BLaER1 treated with 17β-estradiol and CSF1 and Interleukin-3, amounts not matched to agents 10 nM and 100 nM (cell line): ENCODE results near the gene AFF3.
"Not testable (repeated sequence)": the region's sequence is repeated elsewhere in the genome, so short reads cannot be mapped to it uniquely, and the experiment has no call there.

Experiments used
- H3K27ac ChIP-seq, 11 experiments: shearing (Covaris generic); formaldehyde crosslinking; 2 replicates each; pipeline ENCODE4 v1.8.1; 2022
- H3K27me3 ChIP-seq, 11 experiments: shearing (Covaris generic); formaldehyde crosslinking; 2 replicates each; pipeline ENCODE4 v1.8.1; 2022
- H3K36me3 ChIP-seq, 11 experiments: shearing (Covaris generic); formaldehyde crosslinking; 2 replicates each; pipeline ENCODE4 v1.8.1; 2022
- H3K4me1 ChIP-seq, 10 experiments: shearing (Covaris generic); formaldehyde crosslinking; 2 replicates each; pipeline ENCODE4 v1.8.1; 2022
- H3K4me2 ChIP-seq, 11 experiments: shearing (Covaris generic); formaldehyde crosslinking; 2 replicates each; pipeline ENCODE4 v1.8.1; 2022
- H3K4me3 ChIP-seq, 10 experiments: shearing (Covaris generic); formaldehyde crosslinking; 2 replicates each; pipeline ENCODE4 v1.8.1; 2022
- H3K9ac ChIP-seq, 11 experiments: shearing (Covaris generic); formaldehyde crosslinking; 2 replicates each; pipeline ENCODE4 v1.8.1; 2022
- H3K9me3 ChIP-seq, 11 experiments: shearing (Covaris generic); formaldehyde crosslinking; replicated peaks in 1 of 11; 2 replicates each; pipeline ENCODE4 v1.8.1; 2022
- H4K20me1 ChIP-seq, 11 experiments: shearing (Covaris generic); formaldehyde crosslinking; 2 replicates each; pipeline ENCODE4 v1.8.1; 2022
- Cebpa-rat ChIP-seq, 11 experiments: shearing (Covaris generic); IDR thresholded peaks; 2 replicates each; pipeline ENCODE4 v1.8.1; 2022

Gene AFF3

DNA sequence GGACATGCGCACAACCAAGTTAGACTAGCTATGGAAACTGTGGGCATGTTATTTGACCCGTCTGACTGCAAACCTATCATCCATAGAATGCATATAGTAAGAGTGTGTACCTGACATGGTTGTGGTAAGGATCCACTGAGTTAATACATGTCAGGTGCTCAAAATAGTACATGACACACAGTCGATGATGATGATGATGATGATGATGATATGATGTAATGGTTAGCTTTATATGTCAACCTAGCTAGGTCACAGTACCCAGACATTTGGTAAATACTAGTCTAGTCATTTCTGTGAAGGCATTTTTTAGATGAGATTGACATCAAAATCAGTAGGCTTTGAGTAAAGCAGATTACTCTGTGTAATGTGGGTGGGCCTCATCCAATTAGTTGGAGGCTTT is 204.1 kb downstream of the AFF3 start:
- TF ChIP-seq Cebpa-rat (IDR thresholded peaks at IDR 0.05): no peak

DNA sequence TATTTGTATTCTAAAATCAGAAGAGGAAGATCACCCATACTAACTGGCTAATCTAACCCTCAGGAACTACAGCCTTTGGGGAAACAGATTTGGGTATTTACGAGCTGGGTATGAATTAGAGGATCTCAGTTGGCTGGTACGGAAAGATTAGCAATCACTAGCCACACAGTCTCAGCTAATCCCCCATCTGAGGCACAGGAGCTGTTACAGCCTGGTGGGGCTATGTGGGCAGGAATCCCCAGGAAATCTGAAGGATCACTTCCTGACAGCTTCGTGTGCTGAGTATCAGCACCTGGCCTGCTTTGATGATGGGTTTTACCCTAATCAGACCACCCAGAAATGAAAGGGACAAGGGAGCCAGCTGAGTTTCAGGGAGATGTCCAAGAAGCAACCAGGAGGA is 206.3 kb downstream of the AFF3 start:
- peaks cover 3 to 92% (median 56%) of the 10 kb centered on the region in 11 experiments; a peak in 21 of 22 replicates for H3K36me3 ChIP-seq
- no peak overlapping the region for H3K27ac ChIP-seq

More for the DNA sequence above, 204.1 kb downstream of the AFF3 start:
- Histone ChIP-seq H3K27me3 (no peaks in the 10 kb centered on the region), H3K27ac (no peak overlapping the region), H3K4me2 (no peak overlapping the region), H3K4me3 (no peak overlapping the region), H3K36me3 (peaks cover 3 to 85% (median 55%) of the 10 kb centered on the region in 11 experiments; a peak in 21 of 22 replicates), H3K4me1 (no peaks in the 10 kb centered on the region), H3K9ac (no peak overlapping the region), H3K9me3 (peaks cover 5 to 35% (median 22%) of the 10 kb centered on the region in 11 experiments; a peak in 18 of 22 replicates), H4K20me1 (no peaks in the 10 kb centered on the region)

DNA sequence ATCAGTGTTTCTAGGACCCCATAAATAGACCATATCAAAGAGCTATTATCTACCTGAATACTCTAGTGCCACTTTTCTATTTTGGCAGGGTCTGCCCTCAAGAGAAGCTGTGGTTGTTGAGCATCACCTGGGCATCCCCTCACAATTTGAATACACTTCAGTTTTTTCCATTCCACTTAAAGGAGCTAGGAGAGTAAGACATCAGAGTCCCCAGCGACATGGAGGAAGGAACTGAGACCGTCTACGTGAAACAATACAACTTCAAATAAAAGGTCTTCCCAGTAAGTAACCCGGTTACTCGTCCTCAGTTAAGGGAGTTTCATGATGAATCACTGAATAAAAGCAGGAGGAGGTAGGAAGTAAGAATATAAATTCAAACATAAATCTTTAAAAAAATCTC is 206.7 kb downstream of the AFF3 start:
- TF ChIP-seq Cebpa-rat (IDR thresholded peaks at IDR 0.05): no peak
- Histone ChIP-seq H3K27me3 (no peaks in the 10 kb centered on the region), H3K4me1 (no peaks in the 10 kb centered on the region), H3K9me3 (peaks cover 5 to 40% (median 28%) of the 10 kb centered on the region in 11 experiments; a peak in 20 of 22 replicates), H3K4me2 (no peak overlapping the region), H3K27ac (no peak overlapping the region), H4K20me1 (no peaks in the 10 kb centered on the region), H3K9ac (no peak overlapping the region), H3K4me3 (no peak overlapping the region), H3K36me3 (peaks cover 3 to 92% (median 57%) of the 10 kb centered on the region in 11 experiments; a peak in 21 of 22 replicates)

More for the DNA sequence above, 206.3 kb downstream of the AFF3 start:
- no peak overlapping the region for H3K9ac ChIP-seq
- H3K9me3 ChIP-seq: peaks cover 5 to 36% (median 25%) of the 10 kb centered on the region in 11 experiments; a peak in 20 of 22 replicates
- H4K20me1 ChIP-seq: no peaks in the 10 kb centered on the region
- no peak overlapping the region for H3K4me2 ChIP-seq
- no peak overlapping the region for H3K4me3 ChIP-seq
- no peaks in the 10 kb centered on the region for H3K27me3 ChIP-seq
- TF ChIP-seq Cebpa-rat (IDR thresholded peaks at IDR 0.05): no peak
- no peaks in the 10 kb centered on the region for H3K4me1 ChIP-seq

DNA sequence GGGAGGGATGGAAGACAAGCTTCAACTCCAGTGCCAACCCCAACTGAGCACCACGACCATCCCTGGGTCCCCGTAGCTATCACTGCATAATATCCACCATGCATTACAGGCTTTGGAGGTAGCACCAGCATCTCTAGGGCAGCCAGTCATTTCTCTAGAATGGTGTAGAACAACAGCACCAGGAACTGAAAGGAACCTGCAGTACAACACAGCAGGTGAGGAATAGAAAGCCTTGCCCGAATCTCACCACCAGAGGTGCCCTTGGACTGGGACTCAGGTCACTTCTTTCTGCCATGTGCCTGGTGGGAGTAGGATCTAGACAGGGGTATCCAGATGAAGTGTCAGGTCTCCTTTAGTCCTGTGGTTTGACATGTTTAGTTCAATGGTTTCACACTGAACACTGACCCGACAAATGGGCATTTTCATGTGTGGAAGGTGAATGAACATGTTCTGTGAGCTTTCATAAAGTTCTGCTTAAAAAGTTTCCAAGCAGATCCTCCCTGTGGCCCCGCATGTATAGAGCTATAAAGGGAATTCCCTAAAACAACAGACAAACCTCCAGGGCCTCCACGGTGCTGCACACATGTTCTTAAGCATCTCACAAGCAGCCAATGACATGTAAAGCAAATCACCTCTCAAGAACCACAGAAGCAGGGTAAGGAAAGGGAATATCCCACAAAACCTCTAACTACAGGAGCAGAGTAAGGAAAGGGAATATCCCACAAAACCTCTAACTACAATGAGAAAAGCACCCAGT is 208.3 kb downstream of the AFF3 start:
- H3K4me2 ChIP-seq: no peak overlapping the region
- H3K4me1 ChIP-seq: peaks cover under 1 to 7% (median 2%) of the 10 kb centered on the region in 10 experiments; a peak in 19 of 20 replicates
- no peak overlapping the region for H3K9ac ChIP-seq
- H3K27ac ChIP-seq: no peak overlapping the region
- peaks cover 3 to 85% (median 59%) of the 10 kb centered on the region in 11 experiments; a peak in 21 of 22 replicates for H3K36me3 ChIP-seq
- no peaks in the 10 kb centered on the region for H3K27me3 ChIP-seq
- TF ChIP-seq Cebpa-rat (IDR thresholded peaks at IDR 0.05): no peak
- H4K20me1 ChIP-seq: no peaks in the 10 kb centered on the region
- H3K4me3 ChIP-seq: no peak overlapping the region
- H3K9me3 ChIP-seq: peaks cover 5 to 56% (median 43%) of the 10 kb centered on the region in 11 experiments; a peak in 20 of 22 replicates

DNA sequence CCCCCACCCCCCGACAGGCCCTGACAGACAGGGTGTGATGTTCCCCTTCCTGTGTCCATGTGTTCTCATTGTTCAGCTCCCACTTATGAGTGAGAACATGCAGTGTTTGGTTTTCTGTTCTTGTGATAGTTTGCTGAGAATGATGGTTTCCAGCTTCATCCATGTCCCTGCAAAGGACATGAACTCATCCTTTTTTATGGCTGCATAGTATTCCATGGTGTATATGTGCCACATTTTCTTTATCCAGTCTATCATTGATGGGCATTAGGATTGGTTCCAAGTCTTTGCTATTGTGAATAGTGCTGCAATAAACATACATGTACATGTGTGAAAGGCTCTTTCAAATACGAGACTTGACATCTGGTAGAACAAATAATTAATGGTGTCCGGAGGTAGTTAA is 208.9 kb downstream of the AFF3 start:
- not testable (repeated sequence) for H3K4me3 ChIP-seq, H3K27ac ChIP-seq, H3K9ac ChIP-seq, H4K20me1 ChIP-seq, H3K27me3 ChIP-seq, H3K4me2 ChIP-seq
- peaks cover 5 to 60% (median 48%) of the 10 kb centered on the region in 11 experiments; a peak in 20 of 22 replicates for H3K9me3 ChIP-seq
- H3K36me3 ChIP-seq: peaks cover 3 to 79% (median 55%) of the 10 kb centered on the region in 11 experiments; a peak in 21 of 22 replicates
- H3K4me1 ChIP-seq: peaks cover 7 to 13% (median 8%) of the 10 kb centered on the region in 10 experiments

DNA sequence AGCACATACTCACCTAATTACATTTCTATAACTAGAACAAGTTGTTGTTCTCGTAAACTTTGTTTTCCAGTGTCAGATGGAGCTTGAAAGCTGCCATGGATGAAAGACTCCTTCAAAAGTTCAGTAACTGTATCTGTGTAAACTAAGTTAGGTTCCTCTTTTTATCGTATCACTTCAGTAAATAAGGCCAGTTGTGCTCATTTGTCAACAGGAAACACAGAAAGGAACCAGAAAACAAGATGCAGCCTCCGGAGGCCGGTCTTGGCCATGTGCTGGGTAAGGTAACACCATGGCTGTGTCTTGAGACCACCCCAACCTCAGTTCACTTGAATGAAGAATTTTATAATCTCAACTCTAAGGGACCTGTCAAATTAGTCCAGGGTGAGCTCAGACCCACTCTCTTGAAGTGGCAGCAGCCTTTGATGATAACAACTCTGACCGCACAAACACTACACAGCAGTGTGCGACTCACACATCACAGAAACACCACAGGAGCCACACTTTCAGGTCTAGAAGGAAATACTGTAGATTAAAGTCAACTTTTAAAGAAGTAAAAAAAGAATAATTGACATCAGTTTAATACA is 213.8 kb downstream of the AFF3 start:
- peak overlapping the region; percentile 29 to 70 (median 56) for H3K4me2 ChIP-seq
- peaks cover 0 to 71% (median 37%) of the 10 kb centered on the region in 11 experiments; a peak in 18 of 22 replicates for H3K36me3 ChIP-seq

DNA sequence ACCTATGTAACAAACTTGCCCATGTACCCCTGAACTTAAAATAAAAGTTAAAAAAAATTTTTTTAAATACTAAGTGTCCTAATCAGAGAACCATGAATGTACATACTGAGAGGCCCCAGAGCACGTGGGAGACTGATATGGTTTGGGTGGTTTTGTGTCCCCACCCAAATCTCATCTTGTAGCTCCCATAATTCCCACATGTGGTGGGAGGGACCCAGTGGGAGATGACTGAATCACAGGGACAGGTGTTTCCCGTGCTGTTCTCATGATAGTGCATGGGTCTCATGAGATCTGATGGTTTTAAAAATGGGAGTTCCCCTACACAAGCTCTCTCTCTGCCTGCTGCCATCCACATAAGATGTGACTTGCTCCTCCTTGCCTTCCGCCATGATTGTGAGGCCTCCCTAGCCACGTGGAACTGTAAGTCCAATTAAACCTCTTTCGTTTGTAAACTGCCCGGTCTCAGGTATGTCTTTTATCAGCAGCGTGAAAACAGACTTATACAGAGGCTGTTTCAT is 214.6 kb downstream of the AFF3 start:
- peak overlapping the region in 1 of 10 experiments; percentile 22; a peak in 1 of 20 replicates for H3K4me3 ChIP-seq
- H3K27ac ChIP-seq: peak overlapping the region; percentile 47 to 82 (median 75); a peak in 21 of 22 replicates
- H3K4me1 ChIP-seq: peaks cover 15 to 22% (median 16%) of the 10 kb centered on the region in 10 experiments
- H4K20me1 ChIP-seq, H3K27me3 ChIP-seq: not testable (repeated sequence)
- peaks cover 0 to 92% (median 69%) of the 10 kb centered on the region in 11 experiments; a peak in 20 of 22 replicates for H3K9me3 ChIP-seq
- peak overlapping the region; percentile 29 to 70 (median 56); a peak in 19 of 22 replicates for H3K4me2 ChIP-seq
- peaks cover 4 to 72% (median 43%) of the 10 kb centered on the region in 11 experiments; a peak in 17 of 22 replicates for H3K36me3 ChIP-seq
- H3K9ac ChIP-seq: peak overlapping the region in 7 of 11 experiments; percentile 3 to 56 (median 40); a peak in 8 of 22 replicates

More for the DNA sequence above, 213.8 kb downstream of the AFF3 start:
- H3K9ac ChIP-seq: peak overlapping the region in 9 of 11 experiments; percentile 3 to 56 (median 40); a peak in 11 of 22 replicates
- H3K4me1 ChIP-seq: peaks cover 15 to 22% (median 16%) of the 10 kb centered on the region in 10 experiments
- no peaks in the 10 kb centered on the region for H3K27me3 ChIP-seq
- H3K4me3 ChIP-seq: 0 out of 20 replicates have a peak overlapping the region, but pooled peaks of 2 of the 10 experiments have one; percentile 1 to 22
- H4K20me1 ChIP-seq: no peaks in the 10 kb centered on the region
- H3K27ac ChIP-seq: peak overlapping the region; percentile 47 to 82 (median 75); a peak in 21 of 22 replicates
- no peak for TF ChIP-seq Cebpa-rat (IDR thresholded peaks at IDR 0.05)
- H3K9me3 ChIP-seq: peaks cover 0 to 89% (median 64%) of the 10 kb centered on the region in 11 experiments; a peak in 20 of 22 replicates

DNA sequence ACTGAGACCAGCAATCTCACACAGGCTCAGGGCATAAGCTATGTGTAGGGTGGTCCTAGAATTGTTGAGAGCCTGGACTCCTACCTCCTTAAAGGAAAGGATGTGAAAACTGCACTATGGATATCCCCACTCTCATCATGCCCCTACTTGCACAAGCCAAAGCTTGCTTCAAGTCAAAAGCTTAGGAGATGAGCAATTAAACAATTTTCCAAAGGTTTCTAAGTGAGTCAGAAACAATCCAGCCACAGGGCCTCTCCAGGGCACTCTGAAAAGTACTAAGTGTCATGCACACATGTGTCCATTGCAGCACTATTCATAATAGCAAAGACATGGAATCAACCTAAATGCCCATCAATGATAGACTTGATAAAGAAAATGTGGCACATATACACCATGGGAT is 215.4 kb downstream of the AFF3 start:
- TF ChIP-seq Cebpa-rat (IDR thresholded peaks at IDR 0.05): no peak
- Histone ChIP-seq H3K4me1 (peaks cover 15 to 22% (median 16%) of the 10 kb centered on the region in 10 experiments), H3K9ac (no peak overlapping the region), H3K27me3 (no peaks in the 10 kb centered on the region), H3K36me3 (peaks cover 4 to 72% (median 39%) of the 10 kb centered on the region in 11 experiments; a peak in 17 of 22 replicates), H3K27ac (no peak overlapping the region), H4K20me1 (no peaks in the 10 kb centered on the region), H3K4me3 (no peak overlapping the region), H3K4me2 (no peak overlapping the region), H3K9me3 (peaks cover 6 to 95% (median 76%) of the 10 kb centered on the region in 11 experiments; a peak in 20 of 22 replicates)
